HPDE6-E6E7 (cell line): ENCODE data around the gene LGALS3.

Experiments used
- DNase-seq: peaks from one replicate; pipeline ENCODE4 v3.0.0; 2011; ENCODE audit warnings: missing footprints; ENCODE audit errors: extremely low spot score

LGALS3 gene

DNA sequence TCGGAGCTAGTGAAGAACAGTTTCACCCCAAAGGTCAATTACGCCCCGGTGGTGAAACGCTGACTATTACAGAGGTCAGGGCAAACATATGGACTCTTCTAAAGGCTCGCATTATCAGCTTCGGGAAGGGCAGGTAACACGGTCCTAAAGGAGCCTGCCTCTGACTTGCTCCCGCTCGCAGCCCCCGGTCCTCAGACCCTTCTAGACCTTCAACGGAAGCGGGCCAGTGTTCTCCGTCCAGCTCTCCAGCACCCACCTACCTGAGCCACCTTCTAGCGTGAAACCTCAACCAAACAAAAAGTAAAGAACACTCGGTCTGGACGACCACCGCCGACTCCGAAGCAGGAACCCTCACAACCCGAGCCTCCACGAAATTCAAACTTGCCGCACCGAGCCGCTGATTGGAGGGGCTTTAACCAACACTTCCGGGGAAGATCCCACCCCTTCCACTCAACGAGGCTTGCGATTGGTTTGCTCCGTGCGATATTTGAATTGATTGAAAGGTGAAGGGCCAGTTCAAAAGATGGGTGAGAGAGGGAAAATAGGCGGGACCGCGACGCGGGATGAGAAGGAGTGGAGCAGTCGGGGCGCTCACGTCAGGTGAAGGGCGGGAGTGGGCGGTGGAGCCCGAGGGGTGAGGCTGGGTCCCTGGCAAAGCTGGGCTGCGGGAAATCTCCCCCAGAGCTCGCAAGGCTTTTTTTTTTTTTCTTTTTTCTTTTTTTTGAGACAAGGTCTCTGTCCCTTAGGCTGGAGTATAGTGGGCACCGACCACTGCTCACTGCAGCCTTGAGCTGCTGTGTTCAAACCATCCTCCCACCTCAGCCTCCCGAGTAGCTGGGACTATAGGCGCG, 62.4 kb downstream of the LGALS3 start, which contains the start of gene DLGAP5:
DLGAP5 (minus strand) TSS at position 383 of the 851 bp plus-strand sequence. CDS start 2,406 bp downstream, outside the sequence.
- peak; percentile 97 for DNase-seq

DNA sequence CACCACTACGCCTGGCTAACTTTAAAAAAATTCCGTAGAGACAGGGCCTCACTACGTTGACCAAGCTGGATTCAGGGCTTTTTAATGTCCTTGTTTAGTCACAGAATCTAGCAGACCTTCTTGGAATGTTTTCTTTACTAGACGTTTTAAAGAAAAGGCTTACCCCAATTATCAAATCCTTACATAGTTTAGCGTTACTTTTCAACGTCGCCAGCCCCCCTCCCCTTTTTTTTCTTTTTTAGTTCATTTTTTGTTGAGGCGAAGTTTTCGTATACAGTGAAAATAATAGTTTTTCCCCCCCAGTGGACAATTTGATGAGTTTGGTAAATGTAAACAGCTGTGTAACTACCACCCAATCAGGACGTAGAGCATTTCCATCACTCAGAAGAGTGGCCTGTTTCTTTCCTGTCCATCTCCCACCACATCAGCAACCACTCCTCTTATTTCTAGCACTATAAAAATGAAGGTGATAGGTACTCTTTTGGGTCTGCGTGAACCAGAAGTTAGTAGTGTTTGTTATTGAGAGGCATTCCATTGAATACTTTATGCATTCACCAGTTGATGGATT, 63.1 kb downstream of the LGALS3 start:
- no peak for DNase-seq

DNA sequence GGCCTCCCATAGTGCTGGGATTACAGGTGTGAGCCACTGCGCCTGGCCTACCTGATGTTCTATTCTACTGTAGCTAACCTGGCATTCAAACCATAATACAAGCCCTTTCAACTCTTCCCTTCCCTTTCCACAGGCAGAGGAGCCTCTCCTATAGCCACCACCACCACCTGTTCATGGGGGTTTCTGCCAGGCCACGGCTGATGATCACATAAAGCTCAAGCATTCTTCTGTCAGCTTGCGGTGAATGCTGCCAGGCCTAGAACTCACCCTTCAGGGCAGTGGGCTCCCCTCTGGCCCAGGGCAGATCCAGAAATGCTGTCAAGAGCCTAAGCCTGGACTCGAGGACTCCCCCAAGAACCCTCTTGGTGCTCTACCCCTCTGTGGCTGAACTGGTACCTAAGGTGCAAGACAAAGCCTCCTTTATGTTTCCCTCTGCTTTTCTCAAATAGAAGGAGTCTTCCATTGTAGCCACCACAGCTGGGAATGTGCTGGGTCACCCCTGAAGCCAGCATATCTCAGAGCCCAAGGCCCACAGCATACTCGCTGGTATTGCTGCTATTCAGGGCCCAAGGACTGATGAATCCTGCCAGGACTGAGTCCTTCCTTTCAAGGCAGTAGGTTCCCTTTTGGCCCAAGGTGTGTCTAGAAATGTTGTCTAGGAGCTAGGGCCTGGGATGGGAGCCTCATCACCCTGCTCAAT, 65.8 kb downstream of the LGALS3 start:
- DNase-seq = no peak
